Amygdala (tissue), 56 donors: ENCODE data around the gene CKS1B.

Source experiments
- DNase-seq, 56 donors: peaks; one replicate each; lab custom pipeline; 2025; lab: John Stamatoyannopoulos, UW

The CKS1B gene

GRCh38 chr1:155024315-155024714 lies 49.8 kb downstream of the CKS1B start:
- no peak for DNase-seq

GRCh38 chr1:155026154-155026553 lies 51.7 kb downstream of the CKS1B start:
- no peak for DNase-seq

GRCh38 chr1:155026588-155026987 lies 52.1 kb downstream of the CKS1B start:
- DNase-seq, result no peak
